HepG2 (cell line): ENCODE measurements around the gene ADSS1. TPM values are rescaled to one million over a fixed set of nuclear protein-coding genes. Genes with fewer than 3 reads are reported as not detected.

Experiments used
- ATAC-seq: fragments of 200-7000 bp; cut with Tn5 transposase; 3 replicates; pipeline ENCODE4 v1.9.1; 2020; ENCODE audit warnings: mild to moderate bottlenecking, moderate library complexity
- BruUV-seq: library from RNA; stranded (reverse); fragments of 400-500 nt; replicated peaks from 2 replicates; lab custom pipeline; 2021; lab: Mats Ljungman, UMichigan
- CTCF ChIA-PET: fragments of 300-600 bp; formaldehyde crosslinking; extraction: SDS; loops from one replicate; lab custom pipeline; 2021; ENCODE audit warnings: low total read pairs, inconsistent platforms, low intra/inter-chr PET ratio; lab: Yijun Ruan, JAX
- POLR2A ChIA-PET: fragments of 350-600 bp; sonication (Branson Sonifier 250); formaldehyde crosslinking; loops from one replicate; lab custom pipeline; 2020; ENCODE audit warnings: antibody characterized with exemption, inconsistent platforms; lab: Yijun Ruan, JAX
- DNase-seq: peaks from one replicate; pipeline ENCODE4 v3.0.0-alpha.2; 2015; ENCODE audit warnings: low spot score
- FAIRE-seq: peaks from 3 replicates; lab custom pipeline; 2011; peaks lifted over from hg19 to GRCh38; lab: Jason Lieb, UNC
- H2AFZ ChIP-seq: one replicate; pipeline ENCODE4 v1.6.1; 2011; ENCODE audit warnings: low read length, inconsistent platforms
- H3K27ac ChIP-seq: fragments of 300-600 bp; 3 replicates; pipeline ENCODE4 v1.8.0; 2011; ENCODE audit warnings: mixed run types, mild to moderate bottlenecking, mixed read lengths, low read length, inconsistent platforms; ENCODE audit not compliant: insufficient read depth; ENCODE audit errors: extremely low read length
- H3K27me3 ChIP-seq, 2 experiments: fragments of 200-600 bp in 1 of 2; 2 replicates in 1 of 2; 3 replicates in 1 of 2; pipeline versions ENCODE4 v1.6.0 to v1.8.0; 2011; ENCODE audit warnings: low read length in 2 of 2, mild to moderate bottlenecking in 2 of 2, moderate library complexity in 2 of 2, inconsistent platforms in 1 of 2; ENCODE audit not compliant: insufficient read depth in 2 of 2, control insufficient read depth in 1 of 2
- H3K36me3 ChIP-seq, 2 experiments: fragments of 200-600 bp in 1 of 2; replicated peaks in 1 of 2; 2 replicates in 1 of 2; 3 replicates in 1 of 2; pipeline versions ENCODE4 v1.5.1 to v1.8.0; 2011; ENCODE audit warnings: low read length in 2 of 2, inconsistent platforms in 1 of 2; ENCODE audit not compliant: insufficient read depth in 2 of 2, control insufficient read depth in 1 of 2
- H3K4me1 ChIP-seq: 2 replicates; pipeline ENCODE4 v1.5.1; 2012; ENCODE audit warnings: low read length, inconsistent platforms; ENCODE audit not compliant: insufficient read depth
- H3K4me2 ChIP-seq: 2 replicates; pipeline ENCODE4 v1.6.0; 2011; ENCODE audit warnings: low read depth, low read length, inconsistent platforms
- H3K4me3 ChIP-seq, 3 experiments: fragments of 200-600 bp in 1 of 3; sonication (generic), shearing (Covaris generic) in 1 of 3; replicated peaks in 1 of 3; 2 replicates each; pipeline ENCODE4 v1.5.1; 2011 to 2016; ENCODE audit warnings: low read length in 3 of 3, inconsistent platforms in 2 of 3, low read depth in 2 of 3, mild to moderate bottlenecking in 2 of 3, control low read depth in 1 of 3, mixed read lengths in 1 of 3; ENCODE audit not compliant: insufficient read depth in 1 of 3
- H3K79me2 ChIP-seq: one replicate; pipeline ENCODE4 v1.6.1; 2011; ENCODE audit warnings: low read length, inconsistent platforms; ENCODE audit not compliant: insufficient read depth
- H3K9ac ChIP-seq: 2 replicates; pipeline ENCODE4 v1.6.0; 2011; ENCODE audit warnings: mild to moderate bottlenecking, low read depth, low read length, inconsistent platforms; ENCODE audit not compliant: insufficient read depth
- H3K9me3 ChIP-seq: 2 replicates; pipeline ENCODE4 v1.5.1; 2012; ENCODE audit warnings: mild to moderate bottlenecking, low read length
- H4K20me1 ChIP-seq: 2 replicates; pipeline ENCODE4 v1.6.0; 2011; ENCODE audit warnings: inconsistent platforms, mild to moderate bottlenecking, low read length, moderate library complexity; ENCODE audit not compliant: insufficient read depth
- AGO2 ChIP-seq: fragments of 200-400 bp; formaldehyde crosslinking; optimal IDR thresholded peaks from 2 replicates; pipeline ENCODE3; 2017; ENCODE audit warnings: mild to moderate bottlenecking, low read depth, low read length, moderate library complexity
- HNRNPK ChIP-seq: fragments of 200-400 bp; formaldehyde crosslinking; IDR thresholded peaks from 2 replicates; pipeline ENCODE4 v1.6.1; 2018; ENCODE audit warnings: low read length, low read depth, moderate library complexity, mild to moderate bottlenecking; ENCODE audit not compliant: poor library complexity, severe bottlenecking
- MAX ChIP-seq: IDR thresholded peaks from 2 replicates; pipeline ENCODE4 v1.6.1; 2012; ENCODE audit warnings: inconsistent platforms
- POGZ ChIP-seq: sonication (generic); formaldehyde crosslinking; IDR thresholded peaks from 2 replicates; pipeline ENCODE4 v1.4.0; 2020; ENCODE audit warnings: mild to moderate bottlenecking, missing genetic modification reagents
- POLR2A ChIP-seq, 2 experiments: IDR thresholded peaks; 2 replicates each; pipeline ENCODE4 v1.6.1; 2011; ENCODE audit warnings: low read depth in 2 of 2, low read length in 2 of 2, mild to moderate bottlenecking in 1 of 2, moderate library complexity in 1 of 2; ENCODE audit not compliant: insufficient read depth in 1 of 2
- RAD21 ChIP-seq: fragments of 450-650 bp; formaldehyde crosslinking; IDR thresholded peaks from 2 replicates; pipeline ENCODE4 v1.5.0; 2020; ENCODE audit warnings: mild to moderate bottlenecking
- ZFP36L1 ChIP-seq: sonication (generic); formaldehyde crosslinking; IDR thresholded peaks from 2 replicates; pipeline ENCODE4 v1.8.0; 2022; ENCODE audit warnings: mild to moderate bottlenecking, missing genetic modification reagents, moderate library complexity
- ZNF276 ChIP-seq: sonication (generic); formaldehyde crosslinking; IDR thresholded peaks from 2 replicates; pipeline ENCODE4 v1.4.0; 2020; ENCODE audit warnings: mild to moderate bottlenecking, low read depth, missing genetic modification reagents
- ZNF737 ChIP-seq: sonication (generic); formaldehyde crosslinking; IDR thresholded peaks from 2 replicates; pipeline ENCODE4 v1.5.0; 2020; ENCODE audit warnings: missing genetic modification reagents, mild to moderate bottlenecking, borderline replicate concordance
- WGBS: methylation state at CpG from one replicate; pipeline ENCODE4 v1.1.6; 2017; ENCODE audit warnings: low lambda C conversion rate; 5-methylcytosine and 5-hydroxymethylcytosine counted together
- in situ Hi-C: cut with HindIII; loops from 2 replicates; pipeline ENCODE4 v1.10.0; 2017; ENCODE audit warnings: low pct_unique_long_range_greater_than_20kb; ENCODE audit not compliant: extremely low pct_ligation_motif_present
- intact Hi-C: fragments of 100-400 bp; cut with micrococcal nuclease; formaldehyde crosslinking; loops from one replicate; pipeline ENCODE4 v1.10.0; 2022; ENCODE audit not compliant: unreplicated experiment
- polyA plus RNA-seq, 8 experiments: library from polyadenylated mRNA; depleted of rRNA in 3 of 8; stranded (reverse) in 7 of 8; unstranded in 1 of 8; fragments of >200 nt; fragmentation: Illumina TruSeq in 4 of 8; extraction: Trizol in 4 of 8; gene quantifications; 2 replicates each; pipeline versions ENCODE4 v1.2.1 to v1.2.3, GENCODE V29; 2011 to 2016; ENCODE audit warnings: low read depth in 4 of 8, missing spikeins in 1 of 8, mixed read lengths in 1 of 8; ENCODE audit not compliant: insufficient read depth in 1 of 8
- total RNA-seq, 5 experiments: library from RNA; depleted of rRNA; stranded (reverse); fragments of >200 nt; fragmentation: Illumina TruSeq; extraction: Trizol; gene quantifications; 2 replicates each; pipeline ENCODE4 v1.2.3, GENCODE V29; 2016; ENCODE audit warnings: low read depth in 1 of 5
- TF ChIP-seq, protein P1 (sequence below): sonication (generic); formaldehyde crosslinking; IDR thresholded peaks from 2 replicates; pipeline ENCODE4 v1.5.0; 2020; ENCODE audit warnings: missing genetic modification reagents
- TF ChIP-seq, protein P2 (sequence below): sonication (generic); formaldehyde crosslinking; conservative IDR thresholded peaks from 2 replicates; pipeline ENCODE4 v1.8.0; 2022; ENCODE audit warnings: mild to moderate bottlenecking, moderate library complexity, missing genetic modification reagents

The ADSS1 gene
- total and polyA plus RNA-seq, 2 of the 13 experiments (the other 11 are each of a cell fraction or from before 2014, with no cell fraction given), result 1.0 to 36.7 TPM

DNA sequence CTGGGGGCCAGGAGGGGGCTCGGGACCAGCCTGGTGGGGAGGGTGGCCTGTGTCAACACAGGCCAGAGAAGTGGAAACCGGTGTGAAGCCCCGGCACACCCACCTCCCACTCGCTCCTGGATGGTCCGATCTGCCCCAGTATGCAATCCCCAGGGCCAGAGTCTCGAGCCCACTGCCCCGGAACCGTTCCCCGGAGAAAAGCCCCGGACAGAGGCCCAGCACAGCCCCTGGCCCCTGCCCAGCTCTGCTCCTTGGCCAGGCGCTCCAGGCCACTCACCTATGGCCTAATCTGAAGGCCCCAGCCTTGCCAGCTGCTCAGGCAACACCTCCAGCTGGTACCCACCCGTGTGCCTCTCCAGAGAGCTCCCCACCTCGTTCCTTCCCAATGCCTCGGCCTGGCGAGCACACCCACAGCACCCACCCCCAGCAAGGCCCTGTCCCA, 53.8 kb downstream of the ADSS1 start:
- DNase-seq (no peak), ATAC-seq (no peak), FAIRE-seq (no peak)
- Histone ChIP-seq H3K36me3 (peaks cover 14 to 28% of the 10 kb centered on the region in 2 experiments; a peak in 4 of 5 replicates), H3K9ac (no peak overlapping the region), H4K20me1 (0 out of 2 replicates have a peak, but pooled peaks cover 3% of the 10 kb centered on the region), H3K4me1 (no peaks in the 10 kb centered on the region), H3K79me2 (no peaks in the 10 kb centered on the region), H3K27ac (no peak overlapping the region), H3K4me2 (no peak overlapping the region), H3K4me3 (no peak overlapping the region), H3K27me3 (no peaks in the 10 kb centered on the region), H2AFZ (no peak overlapping the region), H3K9me3 (no peaks in the 10 kb centered on the region)
- TF ChIP-seq, protein P1, sequence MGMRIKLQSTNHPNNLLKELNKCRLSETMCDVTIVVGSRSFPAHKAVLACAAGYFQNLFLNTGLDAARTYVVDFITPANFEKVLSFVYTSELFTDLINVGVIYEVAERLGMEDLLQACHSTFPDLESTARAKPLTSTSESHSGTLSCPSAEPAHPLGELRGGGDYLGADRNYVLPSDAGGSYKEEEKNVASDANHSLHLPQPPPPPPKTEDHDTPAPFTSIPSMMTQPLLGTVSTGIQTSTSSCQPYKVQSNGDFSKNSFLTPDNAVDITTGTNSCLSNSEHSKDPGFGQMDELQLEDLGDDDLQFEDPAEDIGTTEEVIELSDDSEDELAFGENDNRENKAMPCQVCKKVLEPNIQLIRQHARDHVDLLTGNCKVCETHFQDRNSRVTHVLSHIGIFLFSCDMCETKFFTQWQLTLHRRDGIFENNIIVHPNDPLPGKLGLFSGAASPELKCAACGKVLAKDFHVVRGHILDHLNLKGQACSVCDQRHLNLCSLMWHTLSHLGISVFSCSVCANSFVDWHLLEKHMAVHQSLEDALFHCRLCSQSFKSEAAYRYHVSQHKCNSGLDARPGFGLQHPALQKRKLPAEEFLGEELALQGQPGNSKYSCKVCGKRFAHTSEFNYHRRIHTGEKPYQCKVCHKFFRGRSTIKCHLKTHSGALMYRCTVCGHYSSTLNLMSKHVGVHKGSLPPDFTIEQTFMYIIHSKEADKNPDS (CRISPR knock-in tag), result no peak
- TF ChIP-seq RAD21, result 0 out of 2 replicates have a peak, but pooled peaks have one; percentile 4
- intact Hi-C loops, result no loop called here
- BruUV-seq, result no TSS peak
- 100% methylated on average over 1 of the region's 15 CpGs for WGBS
- ChIA-PET POLR2A (no interaction called here), CTCF (no interaction called here)
- in situ Hi-C loops, result no loop called here

- in situ Hi-C loops, result no loop called here
- BruUV-seq, result no TSS peak
- no peaks in the 10 kb centered on the region for H3K27me3 ChIP-seq
- H4K20me1 ChIP-seq, result 0 out of 2 replicates have a peak, but pooled peaks cover 3% of the 10 kb centered on the region
- TF ChIP-seq ZFP36L1 (CRISPR knock-in tag) (no peak), POLR2A (IDR thresholded peaks at IDR 0.05; ENCODE audit: insufficient read depth in 1 of 2, low read depth in 2 of 2, low read length in 2 of 2) (0 out of 4 replicates have a peak, but pooled peaks of 1 of the 2 experiments have one; percentile 33), MAX (no peak), ZNF737 (CRISPR knock-in tag) (no peak), HNRNPK (no peak), ZNF276 (CRISPR knock-in tag) (no peak), POGZ (CRISPR knock-in tag) (no peak), AGO2 (peak; percentile 50)
- TF ChIP-seq, protein P2, sequence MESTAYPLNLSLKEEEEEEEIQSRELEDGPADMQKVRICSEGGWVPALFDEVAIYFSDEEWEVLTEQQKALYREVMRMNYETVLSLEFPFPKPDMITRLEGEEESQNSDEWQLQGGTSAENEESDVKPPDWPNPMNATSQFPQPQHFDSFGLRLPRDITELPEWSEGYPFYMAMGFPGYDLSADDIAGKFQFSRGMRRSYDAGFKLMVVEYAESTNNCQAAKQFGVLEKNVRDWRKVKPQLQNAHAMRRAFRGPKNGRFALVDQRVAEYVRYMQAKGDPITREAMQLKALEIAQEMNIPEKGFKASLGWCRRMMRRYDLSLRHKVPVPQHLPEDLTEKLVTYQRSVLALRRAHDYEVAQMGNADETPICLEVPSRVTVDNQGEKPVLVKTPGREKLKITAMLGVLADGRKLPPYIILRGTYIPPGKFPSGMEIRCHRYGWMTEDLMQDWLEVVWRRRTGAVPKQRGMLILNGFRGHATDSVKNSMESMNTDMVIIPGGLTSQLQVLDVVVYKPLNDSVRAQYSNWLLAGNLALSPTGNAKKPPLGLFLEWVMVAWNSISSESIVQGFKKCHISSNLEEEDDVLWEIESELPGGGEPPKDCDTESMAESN (CRISPR knock-in tag), result no peak
- TF ChIP-seq, all 625 proteins: peak for 2
- FAIRE-seq (no peak), DNase-seq (no peak), ATAC-seq (peak; percentile 14; the same call in 2 of the 3 replicates)
- CTCF ChIA-PET, result no interaction called here
- intact Hi-C loops, result no loop called here
- H3K36me3 ChIP-seq, result peaks cover 10 to 20% of the 10 kb centered on the region in 2 experiments; a peak in 4 of 5 replicates
- H3K9ac ChIP-seq, result no peak overlapping the region
- H3K4me1 ChIP-seq, result no peaks in the 10 kb centered on the region
- no peak overlapping the region for H3K27ac ChIP-seq
- H3K4me3 ChIP-seq, result no peak overlapping the region
- no peak overlapping the region for H2AFZ ChIP-seq
- WGBS, result 100% methylated on average over 2 of the region's 15 CpGs
- no peaks in the 10 kb centered on the region for H3K79me2 ChIP-seq
- POLR2A ChIA-PET, result no interaction called here
- H3K9me3 ChIP-seq, result no peaks in the 10 kb centered on the region
- no peak overlapping the region for H3K4me2 ChIP-seq
These were observed 54.8 kb downstream of the ADSS1 start for GRCh38 chr14:104778694-104779331.
